ENCODE results near the gene PTPRT.

DNA sequence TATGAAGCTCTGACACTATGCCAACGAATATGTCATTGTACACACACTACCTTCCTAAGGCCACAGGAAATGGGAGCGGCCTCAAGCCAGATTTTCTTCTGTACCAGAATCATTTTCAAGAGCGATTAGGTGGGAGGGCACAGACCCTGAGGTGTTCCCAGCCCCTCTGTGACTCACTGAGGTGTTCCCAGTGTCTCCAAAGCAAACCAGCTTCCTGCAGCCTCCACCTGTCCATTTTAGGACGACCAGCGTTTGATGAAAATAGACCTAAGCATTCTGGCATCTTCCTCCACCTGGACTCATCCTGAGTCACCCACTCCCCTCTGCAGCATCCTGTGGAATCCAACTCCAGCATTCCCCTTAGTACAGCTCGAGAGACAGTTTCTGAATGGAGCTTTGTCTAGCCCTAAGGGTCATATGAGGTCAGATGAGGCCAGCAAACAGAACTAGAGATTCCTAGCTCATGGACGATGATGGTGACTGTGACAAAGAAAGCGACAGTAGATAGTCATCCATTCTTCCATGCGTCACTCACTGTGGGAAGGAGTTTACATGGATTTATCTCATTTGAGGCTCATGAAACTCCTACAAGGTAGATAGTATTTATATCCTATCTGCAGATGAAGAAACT is 203.4 kb downstream of the PTPRT start:
- TF ChIP-seq, protein P1, sequence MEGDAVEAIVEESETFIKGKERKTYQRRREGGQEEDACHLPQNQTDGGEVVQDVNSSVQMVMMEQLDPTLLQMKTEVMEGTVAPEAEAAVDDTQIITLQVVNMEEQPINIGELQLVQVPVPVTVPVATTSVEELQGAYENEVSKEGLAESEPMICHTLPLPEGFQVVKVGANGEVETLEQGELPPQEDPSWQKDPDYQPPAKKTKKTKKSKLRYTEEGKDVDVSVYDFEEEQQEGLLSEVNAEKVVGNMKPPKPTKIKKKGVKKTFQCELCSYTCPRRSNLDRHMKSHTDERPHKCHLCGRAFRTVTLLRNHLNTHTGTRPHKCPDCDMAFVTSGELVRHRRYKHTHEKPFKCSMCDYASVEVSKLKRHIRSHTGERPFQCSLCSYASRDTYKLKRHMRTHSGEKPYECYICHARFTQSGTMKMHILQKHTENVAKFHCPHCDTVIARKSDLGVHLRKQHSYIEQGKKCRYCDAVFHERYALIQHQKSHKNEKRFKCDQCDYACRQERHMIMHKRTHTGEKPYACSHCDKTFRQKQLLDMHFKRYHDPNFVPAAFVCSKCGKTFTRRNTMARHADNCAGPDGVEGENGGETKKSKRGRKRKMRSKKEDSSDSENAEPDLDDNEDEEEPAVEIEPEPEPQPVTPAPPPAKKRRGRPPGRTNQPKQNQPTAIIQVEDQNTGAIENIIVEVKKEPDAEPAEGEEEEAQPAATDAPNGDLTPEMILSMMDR (IDR thresholded peaks at IDR 0.05) = no peak
- TF ChIP-seq POLR2A (IDR thresholded peaks at IDR 0.05) = no peak
- no peak for TF ChIP-seq POLR2AphosphoS5 (IDR thresholded peaks at IDR 0.05; ENCODE audit: insufficient read depth in 1 of 2, low read depth in 1 of 2)
